ENCODE measurements around the gene PRICKLE1.
"Not testable (repeated sequence)": the region's sequence is repeated elsewhere in the genome, so short reads cannot be mapped to it uniquely, and the experiment has no call there.

The PRICKLE1 gene

DNA sequence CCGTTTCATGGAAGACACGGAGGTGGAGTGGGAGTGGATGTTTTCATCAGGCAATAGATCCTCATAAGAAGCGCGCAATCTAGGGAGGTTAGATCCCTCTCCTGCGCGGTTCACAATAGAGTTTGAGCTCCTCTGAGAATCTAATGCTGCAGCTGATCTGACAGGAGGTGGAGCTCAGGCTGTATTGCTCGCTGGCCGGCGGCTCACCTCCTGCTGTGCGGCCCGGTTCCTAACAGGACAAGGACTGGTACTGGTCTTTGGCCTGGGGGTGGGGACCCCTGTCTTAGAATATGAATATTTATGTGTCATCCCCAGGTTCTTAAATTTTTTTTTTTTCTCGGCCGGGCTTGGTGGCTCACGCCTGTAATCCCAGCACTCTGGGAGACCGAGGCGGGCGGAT lies 36.7 kb downstream of the PRICKLE1 start:
- DNase-seq: no peak

DNA sequence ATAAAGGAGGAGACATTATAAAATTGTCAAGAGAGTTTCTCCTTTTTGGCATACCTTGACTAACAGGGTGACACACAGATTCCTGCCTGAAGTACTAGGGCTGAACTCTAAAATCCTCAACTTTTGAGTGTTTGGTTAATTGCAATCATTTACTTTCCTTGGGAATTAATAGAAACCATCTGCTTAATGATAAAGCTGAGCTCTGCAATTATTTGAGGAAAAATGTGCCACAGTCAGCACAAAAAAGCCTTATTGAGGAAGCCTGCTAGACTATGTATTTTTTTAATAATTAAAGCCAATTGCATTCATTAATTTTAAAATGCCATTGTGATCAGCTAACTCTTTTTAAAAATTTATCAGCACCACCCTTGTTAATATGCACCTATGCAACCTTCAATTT lies 38.7 kb downstream of the PRICKLE1 start:
- DNase-seq: no peak

- DNase-seq: no peak
These were observed 42.8 kb downstream of the PRICKLE1 start for GRCh38 chr12:42546709-42547108.

DNA sequence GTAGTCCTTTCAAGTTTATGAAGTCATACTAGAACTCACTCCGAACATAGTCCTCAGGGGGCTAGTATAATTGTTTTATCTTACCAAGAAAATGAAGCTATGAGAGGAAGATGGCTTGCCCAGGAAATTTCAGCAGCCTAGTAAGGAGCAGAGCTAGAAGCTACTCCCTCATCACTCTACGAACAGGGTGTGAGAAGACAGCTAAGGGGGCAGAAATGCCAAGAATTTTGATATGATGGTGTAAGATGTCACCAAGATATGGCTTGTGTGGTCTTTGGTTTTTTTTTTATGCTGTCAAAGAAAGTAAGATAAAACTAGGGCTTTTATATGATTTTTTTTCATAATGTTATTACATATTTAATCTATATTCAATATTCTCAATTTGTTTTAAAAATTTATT lies 47.6 kb downstream of the PRICKLE1 start:
- no peak for DNase-seq

GRCh38 chr12:42541308-42541707 lies 48.2 kb downstream of the PRICKLE1 start:
- not testable (repeated sequence) for DNase-seq

DNA sequence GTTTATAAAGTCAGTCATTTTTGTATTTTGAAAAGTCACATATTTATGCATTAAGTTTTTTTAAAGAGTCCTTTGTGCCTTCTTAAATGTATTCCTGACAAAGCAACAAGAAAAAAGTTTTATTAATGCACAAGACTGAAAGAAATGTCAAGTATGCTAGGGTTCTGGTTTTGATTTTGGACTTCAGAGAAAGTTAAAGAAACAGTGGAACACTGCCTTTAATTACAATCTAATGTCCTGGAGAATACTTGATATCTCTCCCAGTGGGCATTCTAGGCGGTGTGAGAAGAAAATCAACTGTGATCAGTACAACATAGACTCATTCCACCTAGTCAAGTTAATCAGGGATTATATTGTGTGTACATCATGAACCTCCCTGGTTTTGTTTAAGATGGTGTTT lies 49.9 kb downstream of the PRICKLE1 start:
- no peak for DNase-seq

- no peak for DNase-seq
These were observed 51.3 kb downstream of the PRICKLE1 start for GRCh38 chr12:42538203-42538602.

- DNase-seq: no peak
These were observed 55.2 kb downstream of the PRICKLE1 start for GRCh38 chr12:42534184-42534838.

GRCh38 chr12:42530284-42530683 lies 59.3 kb downstream of the PRICKLE1 start:
- no peak for DNase-seq

DNA sequence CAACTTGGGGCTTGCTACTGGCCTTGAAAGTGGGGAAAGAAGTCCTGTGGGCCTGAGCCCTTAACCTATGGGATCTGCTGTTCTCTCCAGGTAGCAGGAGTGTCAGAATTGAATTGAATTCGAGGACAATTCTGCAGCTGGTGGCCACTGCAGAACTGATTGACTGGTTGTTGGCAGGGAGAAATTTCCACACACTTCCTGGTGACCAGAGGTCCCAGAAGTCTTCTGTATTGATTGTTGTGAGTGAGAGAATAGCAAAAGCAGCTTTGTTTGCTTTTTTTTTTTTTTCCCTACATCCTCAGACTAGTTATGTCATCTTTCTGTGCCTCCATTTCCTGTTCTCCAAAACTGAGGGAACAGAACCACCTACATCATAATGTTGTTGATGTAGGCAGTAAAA lies 64.1 kb downstream of the PRICKLE1 start:
- DNase-seq: no peak

DNA sequence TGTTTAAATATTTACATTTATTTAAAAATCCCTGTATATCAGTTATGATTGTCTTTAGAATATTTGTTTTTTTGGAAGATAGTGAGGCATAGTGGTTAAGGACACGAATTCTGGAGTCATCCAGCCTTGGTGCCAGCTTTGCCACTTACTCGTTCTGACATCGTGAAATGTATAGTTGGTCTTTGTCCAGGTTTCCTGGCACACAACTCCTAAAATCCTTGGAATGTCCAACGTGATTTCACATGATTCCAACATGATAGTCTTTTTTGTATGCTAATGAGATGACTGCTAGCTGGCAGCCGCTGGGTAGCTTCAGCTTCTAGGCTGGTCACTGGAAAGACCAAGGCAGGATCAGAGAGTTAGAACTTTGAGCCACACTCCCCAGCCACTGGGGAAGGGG lies 64.8 kb downstream of the PRICKLE1 start:
- no peak for DNase-seq

DNA sequence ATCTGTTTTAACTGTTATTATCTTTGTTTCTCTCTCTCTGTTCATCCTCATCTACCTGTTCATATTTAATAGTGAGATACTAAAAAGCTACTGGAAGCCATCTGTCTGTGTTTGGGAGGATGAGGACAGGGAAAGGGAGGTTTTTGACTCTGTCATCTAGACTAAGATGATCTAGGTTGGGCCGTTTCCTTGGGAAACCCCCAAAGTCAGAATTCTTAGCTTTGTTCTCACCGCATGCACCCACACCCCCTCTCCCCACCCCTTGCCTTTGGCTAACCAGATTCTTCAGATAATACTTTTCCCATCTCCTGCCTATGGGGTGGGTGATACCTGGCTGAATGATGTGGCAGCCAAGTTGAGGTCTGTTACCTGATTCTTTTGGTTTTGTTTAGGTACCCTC lies 73.0 kb downstream of the PRICKLE1 start:
- DNase-seq: no peak

DNA sequence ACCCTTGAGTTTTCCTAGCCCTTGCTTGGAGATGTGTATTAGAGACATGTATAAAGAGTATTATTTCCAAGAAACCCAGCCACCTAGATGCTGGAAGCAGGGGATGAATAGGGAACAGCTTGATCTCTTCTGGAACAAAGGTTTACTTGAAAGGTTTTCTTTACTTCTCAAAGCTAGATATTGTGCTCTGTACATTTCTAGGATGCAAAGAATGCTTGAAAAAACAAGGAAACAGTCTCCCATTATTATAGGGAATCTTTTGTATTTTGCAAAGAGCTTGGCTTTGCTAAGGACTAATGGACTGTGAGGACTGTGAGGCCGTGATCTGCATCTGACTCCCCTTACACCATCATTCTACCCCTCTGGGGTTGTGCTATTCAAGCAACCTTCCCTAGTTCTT lies 77.9 kb downstream of the PRICKLE1 start:
- no peak for DNase-seq

GRCh38 chr12:42510823-42511222 lies 78.7 kb downstream of the PRICKLE1 start:
- DNase-seq: no peak

GRCh38 chr12:42508913-42509460 lies 80.6 kb downstream of the PRICKLE1 start:
- no peak for DNase-seq

- no peak for DNase-seq
These were observed 82.0 kb downstream of the PRICKLE1 start for GRCh38 chr12:42507565-42507964.

- DNase-seq: no peak
These were observed 82.5 kb downstream of the PRICKLE1 start for GRCh38 chr12:42507081-42507480.

- no peak for DNase-seq
These were observed 85.5 kb downstream of the PRICKLE1 start for GRCh38 chr12:42504049-42504448.

DNA sequence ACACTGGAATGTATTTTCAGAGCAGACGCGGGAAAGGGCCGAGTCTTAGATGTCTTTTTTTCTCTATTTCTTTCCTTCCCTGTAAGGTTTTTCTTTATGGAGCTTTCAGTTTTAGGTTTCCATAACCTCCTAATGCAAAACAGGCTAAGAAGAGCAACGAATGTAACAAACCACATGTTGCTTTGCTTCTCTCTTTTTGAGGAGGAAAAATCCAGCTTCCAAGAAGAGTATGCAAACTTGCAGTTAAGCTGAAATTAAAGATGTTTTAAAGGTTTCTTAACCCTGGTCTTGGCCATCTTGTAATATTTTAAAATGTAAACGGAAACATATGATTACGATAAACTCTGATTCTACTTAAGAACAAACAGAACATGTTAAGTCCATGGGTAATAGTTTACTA lies 86.9 kb downstream of the PRICKLE1 start:
- DNase-seq: no peak

DNA sequence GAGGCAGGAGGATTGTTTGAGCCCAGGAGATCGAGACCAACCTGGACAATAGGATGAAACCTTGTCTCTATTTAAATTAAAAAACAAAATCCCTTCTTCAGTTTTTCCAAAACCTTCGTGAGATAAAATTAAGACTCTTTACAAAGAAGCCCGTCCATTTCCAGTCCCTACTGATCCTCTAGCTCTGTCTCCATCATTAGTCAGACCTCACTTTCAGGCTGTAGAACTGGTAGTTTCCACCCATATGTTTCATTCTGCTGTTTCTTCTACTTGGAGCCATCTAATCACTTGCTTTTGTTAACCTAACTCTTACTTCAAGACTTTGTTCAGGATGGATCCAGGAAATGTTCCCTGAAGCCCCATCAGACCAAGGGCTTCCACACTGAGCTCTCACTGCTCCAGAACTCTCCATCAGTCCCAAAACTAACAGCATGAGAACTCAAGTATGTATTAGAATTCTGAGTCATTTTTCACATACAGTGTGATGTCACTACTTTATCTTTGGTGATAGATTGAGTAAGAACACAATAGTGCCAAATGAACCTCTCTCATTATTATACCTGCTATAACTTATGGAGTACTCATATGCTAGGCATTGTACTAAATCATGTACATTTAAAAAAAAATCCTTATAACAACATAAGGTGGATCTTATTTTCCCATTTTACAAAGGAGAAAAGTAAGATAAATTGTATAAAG lies 90.8 kb downstream of the PRICKLE1 start:
- no peak for DNase-seq

- DNase-seq: no peak
These were observed 92.7 kb downstream of the PRICKLE1 start for GRCh38 chr12:42496886-42497285.

DNA sequence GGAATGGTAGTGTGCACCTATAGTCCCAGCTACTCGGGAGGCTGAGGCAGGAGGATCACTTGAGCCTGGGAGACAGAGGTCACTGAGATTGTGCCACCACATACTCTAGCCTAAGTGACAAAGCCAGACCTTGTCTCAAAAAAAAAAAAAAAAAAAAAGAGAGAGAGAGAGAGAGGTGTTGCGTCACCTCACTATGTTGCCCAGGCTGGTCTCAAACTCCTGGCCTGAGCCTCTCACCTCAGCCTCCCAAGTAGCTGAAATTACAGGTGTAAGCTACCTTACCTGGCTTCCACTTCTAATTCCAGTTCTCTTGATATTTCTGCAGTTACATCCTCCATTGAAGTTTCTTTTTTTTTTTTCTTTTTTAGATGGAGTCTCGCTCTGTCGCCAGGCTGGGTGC lies 94.3 kb downstream of the PRICKLE1 start:
- no peak for DNase-seq

- no peak for DNase-seq
These were observed 97.3 kb downstream of the PRICKLE1 start for GRCh38 chr12:42492267-42492666.

GRCh38 chr12:42490261-42490842 lies 99.2 kb downstream of the PRICKLE1 start:
- DNase-seq: no peak

All from activated CD4-positive, alpha-beta T cell treated with anti-CD3 and anti-CD28 coated beads for 1 hour (primary cell).